T-helper 1 cell (primary cell): ENCODE data around the gene PTRH1.
A peak's percentile ranks its signal among the peaks of the same experiment; 100 is the strongest.

ENCODE experiments used
- DNase-seq, 5 donors: peaks; one replicate each; pipeline ENCODE4 v3.0.0-alpha.2; 2012 to 2020

PTRH1 gene

DNA sequence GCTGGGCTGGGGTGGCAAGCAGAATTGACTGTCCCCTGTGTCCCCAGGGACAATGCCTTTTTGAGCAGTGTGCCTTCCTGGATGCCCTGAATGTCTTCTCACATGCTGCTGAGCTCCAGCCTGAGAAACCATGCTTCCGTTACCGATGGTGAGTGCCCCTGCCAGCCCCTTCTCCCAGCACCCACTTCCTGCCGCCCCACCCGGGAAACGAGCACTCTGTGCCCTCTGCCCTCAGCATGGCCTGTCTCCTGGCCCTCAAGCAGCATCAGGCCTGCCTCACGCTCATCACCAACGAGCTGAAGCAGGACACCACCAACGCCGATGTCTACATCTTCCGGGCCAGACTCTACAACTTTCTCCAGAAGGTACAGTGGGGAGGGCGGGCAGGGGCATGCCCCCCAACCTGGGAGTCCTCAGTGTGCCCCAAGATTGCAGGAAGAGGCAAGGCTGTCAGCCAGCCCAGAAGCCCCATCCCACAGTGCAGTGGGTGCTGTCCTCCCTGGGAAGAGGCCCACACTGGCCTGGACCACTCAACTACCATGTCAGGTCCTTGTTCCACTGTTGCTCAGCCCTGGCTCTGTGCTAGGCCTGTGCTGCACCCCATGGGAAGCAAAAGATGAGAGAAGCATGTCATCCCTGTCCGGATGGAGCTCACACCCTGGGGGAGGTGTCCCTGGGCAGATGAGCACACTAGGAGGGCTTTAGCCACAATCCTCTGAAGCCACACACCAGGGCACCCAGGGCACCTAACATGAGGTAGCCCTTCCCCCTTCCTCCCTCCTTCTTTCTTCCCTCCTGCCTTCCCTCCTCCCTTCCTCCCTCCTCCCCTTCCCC, 4.8 kb upstream of the PTRH1 start:
- DNase-seq: no peak

DNA sequence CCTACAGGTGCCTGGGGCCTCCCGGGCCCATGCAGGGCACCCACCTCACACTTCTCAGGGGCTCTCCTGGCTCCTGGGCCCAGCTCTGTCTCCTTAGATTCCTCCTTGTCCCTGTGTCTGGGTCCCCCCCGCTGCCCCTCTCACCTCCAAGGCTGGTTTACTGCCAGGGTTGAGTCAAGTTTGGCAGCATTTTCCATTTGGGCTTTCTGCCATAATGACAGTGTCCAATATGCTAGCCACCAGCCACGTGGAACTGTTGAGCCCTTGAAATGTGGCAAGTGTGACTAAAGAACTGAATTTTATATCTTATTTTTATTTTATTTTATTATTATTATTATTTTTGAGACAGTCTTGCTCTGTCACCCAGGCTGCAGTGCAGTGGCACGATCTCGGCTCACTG, 2.3 kb upstream of the PTRH1 start:
- DNase-seq: no peak

DNA sequence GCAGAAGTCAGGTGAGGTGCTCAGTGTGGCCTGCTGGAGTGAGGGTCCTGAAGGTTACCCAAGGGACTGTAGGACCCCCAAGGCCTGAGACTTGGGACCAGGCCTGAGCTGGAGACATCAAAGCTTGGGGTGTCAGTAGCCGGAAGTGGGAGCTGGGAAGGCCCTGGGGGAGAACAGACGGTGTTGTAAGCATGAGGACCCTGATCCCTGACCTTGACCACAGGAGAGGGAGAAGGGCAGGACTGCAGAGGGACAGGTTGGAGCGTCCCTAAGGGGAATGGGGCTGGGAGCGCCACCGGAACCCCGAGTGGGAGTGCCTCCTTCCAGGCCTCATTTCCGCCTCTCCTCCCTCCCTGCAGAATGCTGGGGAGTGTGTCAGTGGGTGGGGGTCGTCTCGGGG, 949 bp upstream of the PTRH1 start:
- no peak for DNase-seq

DNA sequence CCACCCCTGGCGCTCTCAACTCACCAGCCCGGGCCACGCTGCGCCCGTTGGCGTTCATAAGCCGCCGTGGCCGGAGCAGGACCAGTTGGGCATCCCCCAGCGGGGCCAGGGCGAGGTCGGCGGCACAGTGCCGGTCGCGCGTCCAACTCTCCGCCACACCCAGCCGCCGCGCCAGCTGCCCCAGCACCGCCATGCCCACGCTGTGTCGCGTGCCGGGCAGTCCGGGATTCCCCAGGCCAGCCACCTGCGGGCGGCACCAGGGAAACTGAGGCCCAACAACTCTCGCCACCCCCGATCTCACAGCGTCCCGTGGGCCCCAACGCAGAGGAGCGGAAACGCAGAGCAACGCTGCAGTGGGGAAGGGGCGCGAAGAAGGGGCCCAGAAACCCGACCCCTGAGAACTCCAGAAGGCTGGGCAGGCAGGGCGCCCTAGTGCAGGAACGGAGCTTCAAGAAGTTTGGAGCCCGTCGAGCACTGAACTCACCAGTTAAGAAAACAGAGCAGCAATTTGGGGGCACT, 453 bp downstream of the PTRH1 start:
- DNase-seq: no peak

DNA sequence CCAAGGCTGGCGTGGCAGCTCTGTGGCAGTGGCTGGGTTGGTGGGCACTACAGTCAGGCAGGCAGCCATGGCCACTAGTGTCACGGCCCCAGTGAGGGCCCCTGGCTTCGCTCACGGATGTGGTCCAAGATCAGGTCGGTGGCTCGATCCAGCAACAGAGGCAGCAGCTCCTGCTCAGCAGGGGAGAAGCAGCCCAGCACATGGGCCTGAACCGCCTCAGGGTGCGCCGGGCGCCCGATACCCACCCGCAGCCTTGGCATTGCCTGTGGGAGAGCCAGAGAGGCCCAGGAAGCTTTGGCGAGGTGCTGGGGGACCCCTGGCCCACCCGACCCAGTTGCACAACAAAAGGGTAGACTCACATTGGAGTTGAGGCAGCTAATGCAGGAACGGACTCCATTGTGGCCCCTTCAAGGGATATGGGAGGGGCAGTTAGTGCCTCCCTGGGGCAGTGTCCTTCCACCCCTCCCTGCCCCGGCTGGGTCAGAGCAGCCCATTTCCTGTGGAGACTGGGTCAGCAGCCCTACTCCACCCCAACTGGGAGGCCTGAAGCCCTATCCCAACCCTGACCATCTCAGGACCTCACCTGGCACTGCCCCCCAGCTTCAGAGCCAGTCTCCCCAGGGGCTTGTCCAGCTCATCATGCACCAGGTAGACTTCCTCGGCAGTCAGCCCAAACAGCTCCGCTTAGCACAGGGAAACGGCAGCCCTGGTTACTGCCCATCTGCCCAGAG, 1.3 kb downstream of the PTRH1 start:
- DNase-seq: no peak

DNA sequence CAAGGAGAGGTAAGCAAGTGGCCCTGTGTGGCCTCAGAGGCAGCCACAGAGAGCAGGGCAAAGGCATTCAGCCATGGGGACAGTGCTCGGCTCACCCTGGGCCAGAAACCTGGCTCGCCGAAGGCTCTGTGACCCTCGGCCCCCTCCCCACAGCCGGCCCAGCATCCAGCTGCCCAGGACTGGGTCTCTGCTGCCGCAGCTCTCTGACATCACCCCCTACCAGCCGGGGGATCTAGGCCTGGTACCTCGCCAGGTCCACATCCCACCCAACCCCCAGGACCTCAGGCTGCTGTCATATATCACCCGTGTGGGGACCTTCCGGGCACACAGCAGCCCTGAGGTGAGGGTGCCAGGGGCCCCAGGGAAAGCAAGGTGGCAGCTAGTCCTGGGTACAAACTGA, 2.6 kb downstream of the PTRH1 start:
- no peak for DNase-seq

DNA sequence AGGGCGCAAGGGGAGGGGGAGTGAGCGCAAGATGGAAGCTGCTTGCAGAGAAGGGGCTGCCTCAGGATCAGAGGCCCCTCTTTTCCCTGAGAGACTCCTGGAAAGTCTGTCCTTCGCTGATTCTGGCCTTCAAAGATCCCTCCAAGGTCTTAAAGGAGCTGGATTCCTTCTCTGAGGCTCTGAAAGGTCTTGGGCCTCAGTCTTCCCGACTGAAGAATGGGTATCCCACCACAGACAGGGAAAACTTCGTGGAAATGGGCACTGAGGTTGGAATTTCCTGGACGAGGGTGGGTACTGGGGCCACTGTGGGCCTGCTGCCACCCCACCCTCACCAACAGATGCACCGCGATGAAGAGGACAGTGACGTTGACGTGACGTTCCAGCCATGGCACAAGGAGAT, 3.1 kb downstream of the PTRH1 start:
- DNase-seq: no peak

DNA sequence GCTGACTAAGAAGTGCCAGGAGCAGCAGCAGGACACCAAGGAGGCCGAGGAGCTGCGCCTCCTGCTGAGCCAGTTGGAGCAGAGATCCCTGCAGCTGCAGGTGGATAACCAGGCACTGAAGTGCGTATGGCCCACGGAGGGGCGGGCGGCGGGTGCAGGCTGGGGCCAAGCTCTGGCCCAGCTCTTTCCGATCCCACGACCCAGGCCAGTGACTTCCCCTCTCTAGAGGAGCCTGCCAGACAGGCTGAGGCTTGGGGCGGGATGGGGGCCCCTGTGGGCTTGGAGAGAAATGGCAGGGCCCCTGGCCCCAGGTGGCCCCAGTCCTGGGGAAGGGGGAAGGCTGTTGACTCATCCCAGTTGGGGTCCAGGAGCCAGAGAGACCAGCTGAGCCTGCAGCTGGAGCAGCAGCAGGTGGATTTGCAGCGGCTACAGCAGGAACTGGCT, 3.6 kb downstream of the PTRH1 start:
- DNase-seq: no peak

DNA sequence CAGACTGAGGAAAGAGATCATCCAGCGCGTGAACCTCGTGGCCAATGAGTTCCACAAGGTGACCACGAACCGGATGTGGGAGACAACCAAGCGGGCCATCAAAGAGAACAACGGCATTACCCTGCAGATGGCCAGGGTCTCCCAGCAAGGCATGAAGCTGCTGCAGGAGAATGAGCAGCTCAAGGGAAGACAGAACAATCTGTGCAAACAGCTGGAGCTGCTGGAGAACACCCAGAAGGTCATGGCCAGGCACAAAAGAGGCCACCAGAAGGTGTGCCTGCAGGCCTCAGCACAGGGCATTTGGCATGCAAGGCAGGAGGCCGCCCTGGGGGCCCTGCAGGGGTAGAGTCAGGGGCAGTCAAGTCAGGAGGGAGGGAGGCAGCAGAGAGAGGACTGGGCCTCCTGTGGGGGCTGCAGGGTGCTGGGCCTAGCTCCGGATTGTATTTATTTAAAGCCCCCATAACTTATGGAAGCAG, 4.2 kb downstream of the PTRH1 start:
- DNase-seq: no peak

DNA sequence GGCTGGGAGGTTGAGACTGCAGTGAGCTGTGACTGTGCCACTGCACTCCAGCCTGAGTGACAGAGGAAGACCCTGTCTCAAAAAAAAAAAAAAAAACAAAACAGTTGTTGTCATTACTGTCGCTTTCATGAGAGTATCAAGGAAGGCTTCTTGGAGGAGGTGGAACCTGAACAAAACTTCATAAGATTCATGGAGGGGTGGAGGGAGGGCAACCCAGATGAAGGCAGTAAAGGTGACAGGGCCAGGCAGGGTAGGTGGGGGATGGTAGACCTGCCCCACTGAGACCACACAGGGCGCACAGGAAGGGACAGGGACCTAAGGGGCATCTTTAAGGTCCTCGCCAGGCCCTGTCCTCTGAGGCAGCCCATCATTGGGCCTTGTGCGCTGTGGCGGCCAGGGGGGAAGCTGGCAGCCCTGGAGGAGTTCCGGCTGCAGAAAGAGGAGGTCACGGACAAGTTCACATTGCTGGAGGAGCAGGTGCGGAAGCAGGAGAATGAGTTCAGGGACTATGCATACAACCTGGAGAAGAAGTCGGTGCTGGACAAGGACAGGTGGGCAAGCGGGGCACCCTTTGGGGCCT, 5.2 kb downstream of the PTRH1 start:
- DNase-seq: no peak

DNA sequence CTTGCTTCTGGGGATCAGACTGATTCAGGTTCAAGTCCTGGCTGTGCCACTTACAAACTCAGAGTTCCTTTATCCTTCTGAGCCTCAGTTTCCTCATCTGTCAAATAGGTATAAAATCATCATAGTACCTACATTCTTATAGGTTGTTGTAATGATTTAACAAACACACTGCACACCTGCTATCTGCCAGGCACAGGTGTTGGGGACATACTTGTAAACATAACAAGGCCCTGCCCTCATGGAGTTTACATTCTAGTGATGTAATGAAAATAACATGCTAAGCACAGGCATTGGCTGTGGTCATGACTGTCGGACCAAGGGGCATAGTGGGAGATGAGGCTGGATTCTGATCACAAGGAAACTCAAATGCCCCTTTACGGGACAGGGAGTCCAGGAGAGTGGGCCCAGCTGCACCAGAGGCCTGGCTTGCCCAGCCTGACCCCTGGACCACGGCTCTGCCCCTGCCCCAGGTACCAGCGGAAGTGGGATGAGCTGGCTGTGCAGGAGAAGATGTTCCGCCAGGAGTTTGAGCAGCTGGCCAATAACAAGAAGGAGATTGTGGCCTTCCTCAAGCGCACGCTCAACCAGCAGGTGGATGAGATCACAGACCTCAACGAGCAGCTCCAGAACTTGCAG, 6.4 kb downstream of the PTRH1 start:
- DNase-seq: no peak

DNA sequence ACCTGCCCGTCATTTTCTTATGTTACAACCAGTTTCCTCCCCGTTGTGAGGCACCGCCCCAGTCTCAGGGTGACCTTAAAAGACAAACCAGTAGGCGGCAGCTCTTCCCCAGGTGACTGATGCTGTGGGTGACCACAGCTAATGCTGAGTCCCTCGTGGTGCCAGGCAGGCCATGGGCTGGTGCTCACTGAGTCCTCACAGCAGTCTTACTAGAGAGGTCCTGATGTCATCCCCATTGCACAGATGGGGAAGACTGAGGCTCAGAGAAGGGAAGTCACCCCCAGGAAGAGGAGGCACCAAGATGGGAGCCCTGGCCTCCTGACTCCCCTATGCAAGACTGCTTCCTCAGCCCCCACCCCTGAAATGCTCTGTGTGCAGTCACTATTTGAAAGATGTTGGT, 7.7 kb downstream of the PTRH1 start:
- peak in 3 of 5 donors; percentile 30 to 38 (median 31) for DNase-seq

DNA sequence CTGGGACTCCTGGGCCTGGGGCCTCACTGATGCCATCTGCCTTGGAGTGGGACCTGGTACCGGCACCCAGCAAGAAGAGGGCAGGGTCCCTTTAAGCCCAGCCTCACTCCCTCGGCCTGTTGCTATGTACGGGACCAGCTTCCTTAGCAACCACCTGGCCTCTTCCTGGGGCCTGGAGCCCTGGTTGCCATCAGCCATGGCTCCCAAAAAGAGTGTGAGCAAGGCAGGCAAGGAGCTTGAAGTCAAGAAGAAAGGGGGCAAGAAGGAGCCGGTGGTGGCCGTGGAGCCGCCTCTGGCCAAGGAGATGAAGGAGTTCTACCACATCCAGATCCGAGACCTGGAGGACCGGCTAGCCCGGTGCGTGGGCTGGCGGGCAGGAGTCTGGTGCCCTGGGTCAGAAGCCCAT, 8.6 kb downstream of the PTRH1 start, which contains the start of gene CFAP157:
TSS of gene CFAP157 (plus strand) at position 153 of the 406 bp plus-strand sequence. CDS start at position 197, 44 bp downstream.
- DNase-seq: no peak

DNA sequence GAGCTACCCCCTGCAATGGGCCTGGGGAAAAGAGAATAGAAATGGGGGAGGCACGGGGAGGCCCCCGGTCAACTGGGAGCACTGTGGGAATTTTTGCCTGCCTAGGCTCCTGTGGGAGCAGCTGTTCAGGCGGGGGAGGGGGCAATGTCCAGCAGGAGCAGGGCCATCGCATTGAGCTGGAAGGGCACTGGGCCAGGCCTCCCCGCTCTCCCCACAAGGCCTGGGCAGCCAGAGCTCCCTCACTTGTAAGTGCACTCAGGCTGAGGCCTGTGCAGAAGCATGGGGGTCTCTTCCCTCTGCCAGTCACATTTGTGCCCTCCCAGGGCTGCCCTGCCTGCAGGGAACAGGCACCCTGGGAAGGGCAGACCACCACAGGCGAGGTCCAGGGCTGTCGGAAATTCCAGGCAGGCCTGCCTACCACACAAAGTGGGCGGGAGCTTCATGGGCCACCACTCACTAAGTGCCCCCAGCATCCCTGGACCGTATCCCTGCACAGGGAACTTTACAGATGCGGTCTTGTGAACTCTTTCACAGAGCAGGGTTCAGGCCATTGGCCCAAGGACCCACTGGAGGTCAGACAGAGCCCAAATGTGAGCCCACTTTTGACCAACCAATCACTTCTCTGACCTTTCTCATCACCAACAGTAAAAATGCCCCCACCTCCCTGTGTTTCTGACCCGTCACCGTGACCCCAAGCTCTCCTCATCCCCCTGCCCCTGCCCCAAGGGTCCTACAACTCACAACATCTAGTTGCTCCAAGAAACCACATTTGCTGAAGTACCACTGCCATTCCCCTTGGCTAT, 9.7 kb downstream of the PTRH1 start:
- DNase-seq: no peak

DNA sequence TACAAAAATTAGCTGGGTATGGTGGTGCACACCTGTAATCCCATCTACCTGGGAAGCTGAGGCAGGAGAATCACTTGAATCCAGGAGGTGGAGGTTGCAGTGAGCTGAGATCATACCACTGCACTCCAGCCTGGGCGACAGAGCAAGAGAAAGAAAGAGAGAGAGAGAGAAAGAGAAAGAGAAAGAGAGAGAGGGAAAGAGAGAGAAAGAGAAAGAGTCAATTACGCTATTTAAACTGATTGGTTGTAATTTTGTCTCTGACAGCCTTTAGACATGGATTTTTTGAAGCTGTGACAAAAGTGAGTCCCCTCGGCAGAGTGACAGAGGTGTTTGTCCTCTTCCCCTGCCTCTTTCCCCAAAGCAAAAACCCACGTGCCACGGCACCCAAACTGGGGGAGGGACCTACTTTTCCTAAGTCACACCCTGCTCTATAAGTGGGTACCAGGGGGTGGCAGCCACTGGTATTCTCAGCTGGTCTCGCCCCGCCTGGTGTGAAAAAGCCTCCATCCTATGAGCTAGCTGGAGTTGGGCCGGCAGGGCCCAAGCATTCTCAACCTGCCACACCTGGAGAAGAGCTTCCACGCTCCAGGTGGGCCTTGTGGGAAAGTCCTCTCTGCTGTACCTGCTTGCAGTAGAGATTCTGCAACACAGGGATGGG, 12.0 kb downstream of the PTRH1 start:
- no peak for DNase-seq

DNA sequence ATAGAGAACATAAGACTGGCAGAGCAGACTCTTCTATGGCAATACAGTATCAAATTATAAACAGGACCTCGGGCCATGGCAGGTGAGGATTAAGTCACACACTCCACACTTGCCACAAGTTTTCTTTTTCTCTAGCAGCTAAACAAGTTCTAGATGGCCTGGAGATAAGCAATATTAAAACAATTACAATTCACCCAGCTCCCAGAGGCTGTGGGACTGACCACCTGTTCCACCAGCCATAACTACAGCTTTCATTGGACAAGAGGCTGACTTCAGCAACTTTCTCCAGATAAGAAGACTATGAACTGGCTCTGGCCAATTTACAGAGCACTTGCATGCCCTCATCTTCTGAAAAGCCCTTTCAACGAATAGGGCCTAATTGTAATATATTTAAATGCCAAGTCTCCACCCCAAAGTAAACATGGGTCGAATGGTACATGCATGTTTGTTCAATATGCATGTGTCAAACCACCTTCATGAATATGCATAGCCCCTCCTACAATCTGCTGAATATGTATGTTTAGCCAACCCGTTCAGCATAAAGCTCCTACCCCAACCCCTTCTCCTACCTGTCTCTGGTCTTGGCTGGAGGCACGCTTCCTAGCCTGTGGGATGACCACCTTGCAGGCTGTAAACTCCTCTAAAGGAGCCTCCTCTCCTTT, 14.7 kb downstream of the PTRH1 start:
- DNase-seq: no peak

DNA sequence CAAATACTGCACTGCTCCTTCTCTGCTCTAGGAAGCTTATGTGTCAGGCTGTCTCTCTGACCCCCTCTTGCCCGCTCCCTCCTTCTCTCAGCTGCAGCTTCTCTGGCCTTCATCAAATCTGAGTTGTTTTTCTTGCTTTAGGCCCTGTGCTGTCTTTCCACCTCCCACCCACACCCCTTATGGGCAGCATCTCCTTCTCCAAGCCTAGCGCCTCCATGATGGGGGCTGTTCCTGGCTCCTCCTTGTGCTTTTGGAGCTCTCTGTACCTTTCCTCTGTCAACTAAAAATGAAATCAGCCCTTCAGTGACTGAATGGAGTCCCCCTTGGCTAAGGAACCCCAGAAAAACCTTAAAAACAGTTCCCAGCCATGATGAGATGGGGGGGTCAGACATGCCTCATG, 15.3 kb downstream of the PTRH1 start:
- DNase-seq: no peak

DNA sequence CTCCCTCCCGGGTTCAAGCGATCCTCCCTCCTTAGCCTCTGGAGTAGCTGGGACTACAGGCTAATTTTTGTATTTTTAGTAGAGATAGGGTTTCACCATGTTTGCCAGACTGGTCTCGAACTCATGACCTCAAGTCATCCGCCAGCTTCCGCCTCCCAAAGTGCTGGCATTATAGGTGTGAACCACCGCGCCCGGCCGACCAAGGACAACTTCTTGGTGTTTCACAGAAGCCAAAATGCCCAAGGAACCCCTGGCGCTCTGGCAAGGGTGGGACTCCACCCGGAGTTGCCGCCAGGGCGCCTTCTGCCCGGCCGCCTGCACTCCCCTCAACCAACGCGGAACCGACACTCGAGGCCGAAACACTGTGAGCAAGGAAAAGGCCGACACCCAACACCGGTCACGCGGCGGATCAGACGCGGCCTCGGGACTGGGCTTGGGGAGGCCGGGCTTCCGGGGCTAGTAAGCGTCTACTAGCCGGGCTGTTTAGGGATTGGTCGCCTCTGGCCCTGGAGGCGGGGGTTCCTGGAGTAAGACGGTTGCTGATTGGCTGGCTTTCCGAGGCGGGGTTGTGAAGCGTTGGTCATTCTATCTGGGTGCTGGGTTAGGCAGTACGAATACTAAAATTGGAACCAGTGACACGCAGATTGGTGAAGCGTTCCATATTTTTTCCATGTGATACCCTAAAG, 16.3 kb downstream of the PTRH1 start:
- DNase-seq: peak; percentile 66 to 88 (median 76)

DNA sequence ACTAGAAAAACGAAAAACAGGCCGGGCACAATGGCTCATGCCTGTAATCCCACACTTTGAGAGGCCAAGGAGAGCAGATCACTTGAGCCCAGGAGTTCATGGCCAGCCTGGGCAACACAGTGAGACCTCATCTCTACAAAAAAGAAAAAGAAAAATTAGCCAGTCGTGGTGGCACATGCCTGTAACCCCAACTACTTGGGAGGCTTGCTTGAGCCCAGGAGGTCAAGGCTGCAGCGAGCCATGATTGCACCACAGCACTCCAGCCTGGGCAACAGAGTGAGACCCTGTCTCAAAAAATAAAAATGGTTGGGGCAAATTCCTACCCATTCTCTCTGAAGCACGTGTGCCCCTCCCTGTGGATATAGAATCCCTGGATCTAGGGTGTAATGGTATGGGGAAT, 17.1 kb downstream of the PTRH1 start:
- no peak for DNase-seq

DNA sequence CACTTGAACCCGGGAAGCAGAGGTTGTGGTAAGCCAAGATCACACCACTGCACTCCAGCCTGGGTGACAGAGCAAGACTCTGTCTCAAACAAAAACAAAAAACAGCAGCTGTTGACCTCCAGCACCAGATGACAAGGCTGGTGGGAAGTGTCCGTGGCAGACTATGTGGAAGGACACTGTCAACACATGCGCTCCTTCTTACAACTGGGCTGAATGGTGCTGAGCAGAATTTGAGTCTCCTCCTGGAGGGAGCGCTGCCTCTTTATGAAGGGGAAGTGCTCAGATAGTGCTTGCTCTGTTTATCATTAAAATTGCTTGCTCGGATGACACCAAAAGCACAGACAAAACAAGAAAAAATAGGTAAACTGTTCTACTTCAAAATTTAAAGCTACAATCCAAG, 17.9 kb downstream of the PTRH1 start:
- no peak for DNase-seq
